GM12873 (cell line): ENCODE results near the gene GPATCH8.

Experiments
- CTCF ChIP-seq: IDR thresholded peaks from 2 replicates; pipeline ENCODE4 v1.5.1; 2012; ENCODE audit warnings: low read depth, mild to moderate bottlenecking, moderate library complexity, low read length, control low read depth; ENCODE audit not compliant: insufficient read depth; ENCODE audit errors: missing control alignments

GPATCH8 gene

GRCh38 chr17:44362459-44362948 is 140.7 kb downstream of the GPATCH8 start:
- TF ChIP-seq CTCF = no peak

GRCh38 chr17:44361292-44362260 is 141.6 kb downstream of the GPATCH8 start:
- no peak for TF ChIP-seq CTCF

- no peak for TF ChIP-seq CTCF
Observed at GRCh38 chr17:44360826-44361225, 142.4 kb downstream of the GPATCH8 start.

- no peak for TF ChIP-seq CTCF
Observed at GRCh38 chr17:44360144-44360533, 143.1 kb downstream of the GPATCH8 start.

- TF ChIP-seq CTCF = no peak
Observed at GRCh38 chr17:44359458-44360143, 143.6 kb downstream of the GPATCH8 start.

GRCh38 chr17:44359006-44359405 is 144.2 kb downstream of the GPATCH8 start:
- TF ChIP-seq CTCF = no peak

GRCh38 chr17:44358066-44358465 is 145.1 kb downstream of the GPATCH8 start:
- no peak for TF ChIP-seq CTCF
